ENCODE results near the gene RABGEF1. TPM values are rescaled to one million over a fixed set of nuclear protein-coding genes. Genes with fewer than 3 reads are reported as not detected.
"Not testable (repeated sequence)": the region's sequence is repeated elsewhere in the genome, so short reads cannot be mapped to it uniquely, and the experiment has no call there.

RABGEF1 gene
- total RNA-seq, 1 experiment from 2014 or later: 35.2 TPM

- ChIA-PET CTCF (no interaction called here), POLR2A (ENCODE audit: unreplicated experiment) (no interaction called here)
- H3F3A ChIP-seq (ENCODE audit: insufficient read depth, low read depth): no peaks in the 10 kb centered on the region
- no peak overlapping the region for H3K4me3 ChIP-seq
- no peak for DNase-seq
- H3K9me3 ChIP-seq (ENCODE audit: insufficient read depth, low read depth): no peaks in the 10 kb centered on the region
- no peak overlapping the region for H3K4me2 ChIP-seq
- no peak overlapping the region for H2AFZ ChIP-seq
- H3K36me3 ChIP-seq (ENCODE audit: low read depth): no peaks in the 10 kb centered on the region
- H3K27me3 ChIP-seq (ENCODE audit: insufficient read depth, low read depth): no peaks in the 10 kb centered on the region
- no peaks in the 10 kb centered on the region for H3K4me1 ChIP-seq (replicated peaks; ENCODE audit: insufficient read depth)
- H3K9me2 ChIP-seq (ENCODE audit: insufficient read depth): no peaks in the 10 kb centered on the region
- intact Hi-C loops (cut with micrococcal nuclease; ENCODE audit: unreplicated experiment): no loop called here
- BruUV-seq (replicated peaks): no TSS peak
- H3K27ac ChIP-seq: no peak overlapping the region
- no peak for TF ChIP-seq CTCF (conservative IDR thresholded peaks at IDR 0.05)
- TF ChIP-seq EZH2 (IDR thresholded peaks at IDR 0.05; ENCODE audit: low read depth): no peak
- H3K79me2 ChIP-seq (ENCODE audit: low read depth): peaks cover 43% of the 10 kb centered on the region
- peaks cover 23% of the 10 kb centered on the region for H4K20me1 ChIP-seq (ENCODE audit: insufficient read depth)
Observed at GRCh38 chr7:66757939-66758338, 17.4 kb downstream of the RABGEF1 start.

GRCh38 chr7:66758950-66759628 lies 18.6 kb downstream of the RABGEF1 start:
- H3K4me2 ChIP-seq: no peak overlapping the region
- no peak overlapping the region for H3K27ac ChIP-seq
- TF ChIP-seq EZH2 (IDR thresholded peaks at IDR 0.05; ENCODE audit: low read depth): no peak
- TF ChIP-seq CTCF (conservative IDR thresholded peaks at IDR 0.05): no peak
- H4K20me1 ChIP-seq (ENCODE audit: insufficient read depth): peaks cover 21% of the 10 kb centered on the region
- no peak overlapping the region for H3K4me3 ChIP-seq
- H3K9me3 ChIP-seq (ENCODE audit: insufficient read depth, low read depth): no peaks in the 10 kb centered on the region
- H2AFZ ChIP-seq: no peak overlapping the region
- intact Hi-C loops (cut with micrococcal nuclease; ENCODE audit: unreplicated experiment): no loop called here
- ChIA-PET POLR2A (ENCODE audit: unreplicated experiment) (no interaction called here), CTCF (no interaction called here)
- H3F3A ChIP-seq (ENCODE audit: insufficient read depth, low read depth): no peaks in the 10 kb centered on the region; the same call in 1 of the 2 replicates
- no peak for DNase-seq
- no peaks in the 10 kb centered on the region for H3K36me3 ChIP-seq (ENCODE audit: low read depth)
- H3K4me1 ChIP-seq (replicated peaks; ENCODE audit: insufficient read depth): no peaks in the 10 kb centered on the region
- H3K79me2 ChIP-seq (ENCODE audit: low read depth): peaks cover 35% of the 10 kb centered on the region
- H3K9me2 ChIP-seq (ENCODE audit: insufficient read depth): no peaks in the 10 kb centered on the region
- H3K27me3 ChIP-seq (ENCODE audit: insufficient read depth, low read depth): no peaks in the 10 kb centered on the region
- BruUV-seq (replicated peaks): no TSS peak

- H3K4me1 ChIP-seq (replicated peaks; ENCODE audit: insufficient read depth); DNase-seq; BruUV-seq (replicated peaks); H3K9me3 ChIP-seq (ENCODE audit: insufficient read depth, low read depth); H3K27ac ChIP-seq; H2AFZ ChIP-seq; H3K4me2 ChIP-seq; H3F3A ChIP-seq (ENCODE audit: insufficient read depth, low read depth); H3K36me3 ChIP-seq (ENCODE audit: low read depth); H4K20me1 ChIP-seq (ENCODE audit: insufficient read depth); intact Hi-C loops (cut with micrococcal nuclease; ENCODE audit: unreplicated experiment); H3K4me3 ChIP-seq; CTCF ChIA-PET; POLR2A ChIA-PET (ENCODE audit: unreplicated experiment); H3K27me3 ChIP-seq (ENCODE audit: insufficient read depth, low read depth); H3K9me2 ChIP-seq (ENCODE audit: insufficient read depth): not testable (repeated sequence)
- peaks cover 19% of the 10 kb centered on the region for H3K79me2 ChIP-seq (ENCODE audit: low read depth)
Observed at GRCh38 chr7:66763183-66763582, 22.6 kb downstream of the RABGEF1 start.

- H4K20me1 ChIP-seq (ENCODE audit: insufficient read depth); H3K4me1 ChIP-seq (replicated peaks; ENCODE audit: insufficient read depth); H3F3A ChIP-seq (ENCODE audit: insufficient read depth, low read depth); H3K27me3 ChIP-seq (ENCODE audit: insufficient read depth, low read depth); H3K9me2 ChIP-seq (ENCODE audit: insufficient read depth); POLR2A ChIA-PET (ENCODE audit: unreplicated experiment); H2AFZ ChIP-seq; H3K36me3 ChIP-seq (ENCODE audit: low read depth); BruUV-seq (replicated peaks); DNase-seq; H3K4me3 ChIP-seq; H3K9me3 ChIP-seq (ENCODE audit: insufficient read depth, low read depth); H3K4me2 ChIP-seq; H3K27ac ChIP-seq; CTCF ChIA-PET: not testable (repeated sequence)
- intact Hi-C loops (cut with micrococcal nuclease; ENCODE audit: unreplicated experiment): loop anchor here (2.0 kb wide), 1 partner anchor 41 kb away; no protein-coding TSS in a partner anchor
- peaks cover 19% of the 10 kb centered on the region for H3K79me2 ChIP-seq (ENCODE audit: low read depth)
Observed at GRCh38 chr7:66763633-66764355, 23.3 kb downstream of the RABGEF1 start.

- H3K4me3 ChIP-seq; H3K4me1 ChIP-seq (replicated peaks; ENCODE audit: insufficient read depth); CTCF ChIA-PET; H3K36me3 ChIP-seq (ENCODE audit: low read depth); H3K27me3 ChIP-seq (ENCODE audit: insufficient read depth, low read depth); H3K9me2 ChIP-seq (ENCODE audit: insufficient read depth); H2AFZ ChIP-seq; DNase-seq; H3K27ac ChIP-seq; H3K9me3 ChIP-seq (ENCODE audit: insufficient read depth, low read depth); BruUV-seq (replicated peaks); H3K4me2 ChIP-seq; H3F3A ChIP-seq (ENCODE audit: insufficient read depth, low read depth): not testable (repeated sequence)
- peaks cover 16% of the 10 kb centered on the region for H4K20me1 ChIP-seq (ENCODE audit: insufficient read depth)
- intact Hi-C loops (cut with micrococcal nuclease; ENCODE audit: unreplicated experiment): loop anchor here (2.0 kb wide), 1 partner anchor 42 kb away; no protein-coding TSS in a partner anchor
- POLR2A ChIA-PET (ENCODE audit: unreplicated experiment): interaction anchor here (0.7 kb wide), 1 partner anchor 782 kb away, joined by 3 read pairs; no protein-coding TSS in a partner anchor
- H3K79me2 ChIP-seq (ENCODE audit: low read depth): peaks cover 29% of the 10 kb centered on the region
Observed at GRCh38 chr7:66764905-66765304, 24.4 kb downstream of the RABGEF1 start.

Measured in PC-9 (cell line).